WERI-Rb-1 (cell line): ENCODE measurements around the gene VPS35L.

Experiments used
- DNase-seq: peaks from one replicate; pipeline ENCODE4 v3.0.0-alpha.2; 2020
- H3K27ac ChIP-seq: fragments of 250-450 bp; sonication (Bioruptor Pico); 2 replicates; pipeline ENCODE4 v1.5.1; 2020; ENCODE audit warnings: mild to moderate bottlenecking, moderate library complexity
- H3K27me3 ChIP-seq: fragments of 250-450 bp; sonication (Bioruptor Pico); 2 replicates; pipeline ENCODE4 v1.5.1; 2021; ENCODE audit warnings: mild to moderate bottlenecking, low read depth, moderate library complexity; ENCODE audit not compliant: insufficient read depth, severe bottlenecking
- H3K36me3 ChIP-seq: fragments of 250-450 bp; sonication (Bioruptor Pico); 2 replicates; pipeline ENCODE4 v1.5.1; 2020; ENCODE audit warnings: mild to moderate bottlenecking, moderate library complexity
- H3K4me3 ChIP-seq: 2 replicates; pipeline ENCODE4 v1.5.1; 2011; ENCODE audit warnings: low read depth, mild to moderate bottlenecking, control low read depth, low read length
- H3K9me3 ChIP-seq: fragments of 250-450 bp; sonication (Bioruptor Pico); 2 replicates; pipeline ENCODE4 v1.5.1; 2021; ENCODE audit warnings: mild to moderate bottlenecking, moderate library complexity; ENCODE audit not compliant: severe bottlenecking
- TF ChIP-seq, protein P1 (sequence below): IDR thresholded peaks from 2 replicates; pipeline ENCODE4 v1.5.1; 2011; ENCODE audit warnings: low read depth, mild to moderate bottlenecking, control low read depth, inconsistent platforms, low read length

The VPS35L gene

GRCh38 chr16:19583665-19584300 lies 28.3 kb downstream of the VPS35L start:
- no peak overlapping the region for H3K27ac ChIP-seq
- H3K36me3 ChIP-seq: peaks cover 37% of the 10 kb centered on the region
- peak; percentile 32 for DNase-seq
- TF ChIP-seq, protein P1, sequence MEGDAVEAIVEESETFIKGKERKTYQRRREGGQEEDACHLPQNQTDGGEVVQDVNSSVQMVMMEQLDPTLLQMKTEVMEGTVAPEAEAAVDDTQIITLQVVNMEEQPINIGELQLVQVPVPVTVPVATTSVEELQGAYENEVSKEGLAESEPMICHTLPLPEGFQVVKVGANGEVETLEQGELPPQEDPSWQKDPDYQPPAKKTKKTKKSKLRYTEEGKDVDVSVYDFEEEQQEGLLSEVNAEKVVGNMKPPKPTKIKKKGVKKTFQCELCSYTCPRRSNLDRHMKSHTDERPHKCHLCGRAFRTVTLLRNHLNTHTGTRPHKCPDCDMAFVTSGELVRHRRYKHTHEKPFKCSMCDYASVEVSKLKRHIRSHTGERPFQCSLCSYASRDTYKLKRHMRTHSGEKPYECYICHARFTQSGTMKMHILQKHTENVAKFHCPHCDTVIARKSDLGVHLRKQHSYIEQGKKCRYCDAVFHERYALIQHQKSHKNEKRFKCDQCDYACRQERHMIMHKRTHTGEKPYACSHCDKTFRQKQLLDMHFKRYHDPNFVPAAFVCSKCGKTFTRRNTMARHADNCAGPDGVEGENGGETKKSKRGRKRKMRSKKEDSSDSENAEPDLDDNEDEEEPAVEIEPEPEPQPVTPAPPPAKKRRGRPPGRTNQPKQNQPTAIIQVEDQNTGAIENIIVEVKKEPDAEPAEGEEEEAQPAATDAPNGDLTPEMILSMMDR: peak; percentile 80
- peaks cover 6% of the 10 kb centered on the region for H3K9me3 ChIP-seq
- H3K4me3 ChIP-seq: no peak overlapping the region
- H3K27me3 ChIP-seq: no peaks in the 10 kb centered on the region

- H3K27ac ChIP-seq: no peak overlapping the region
- TF ChIP-seq, protein P1: no peak
- H3K27me3 ChIP-seq: no peaks in the 10 kb centered on the region
- no peak for DNase-seq
- H3K9me3 ChIP-seq: no peaks in the 10 kb centered on the region
- H3K4me3 ChIP-seq: no peak overlapping the region
- peaks cover 8% of the 10 kb centered on the region for H3K36me3 ChIP-seq
Measured at GRCh38 chr16:19588661-19589060, 33.2 kb downstream of the VPS35L start.

GRCh38 chr16:19589106-19589505 lies 33.6 kb downstream of the VPS35L start:
- TF ChIP-seq, protein P1: no peak
- no peak for DNase-seq
- Histone ChIP-seq H3K9me3 (no peaks in the 10 kb centered on the region), H3K27ac (no peak overlapping the region), H3K36me3 (peaks cover 11% of the 10 kb centered on the region), H3K27me3 (no peaks in the 10 kb centered on the region), H3K4me3 (no peak overlapping the region)

DNA sequence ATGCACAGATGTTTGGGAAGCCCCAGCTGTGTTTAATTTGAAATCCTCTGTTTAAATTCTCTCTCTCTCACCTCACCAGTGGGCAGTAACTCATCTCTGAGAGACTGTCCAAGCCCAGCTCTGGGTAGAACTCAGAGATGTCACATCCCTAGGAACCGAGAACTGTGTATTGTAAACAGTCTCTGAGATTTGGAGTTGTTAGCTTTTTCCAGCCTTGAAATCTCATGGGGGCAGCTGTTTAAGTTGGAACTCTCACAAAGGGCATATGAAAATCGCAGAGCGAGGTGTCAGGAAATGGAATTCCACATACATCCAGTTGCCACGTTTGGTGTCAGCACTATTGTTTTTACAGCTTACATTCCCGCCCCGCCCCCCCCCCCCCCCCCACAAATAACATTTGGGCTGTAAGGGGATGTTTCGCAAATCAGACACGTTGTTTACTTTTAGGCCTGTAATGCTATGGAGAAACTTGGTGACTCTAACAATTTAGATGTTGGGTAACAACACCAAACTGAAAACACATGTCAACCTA lies 34.3 kb downstream of the VPS35L start:
- Histone ChIP-seq H3K4me3 (no peak overlapping the region), H3K9me3 (no peaks in the 10 kb centered on the region), H3K27ac (no peak overlapping the region), H3K27me3 (no peaks in the 10 kb centered on the region), H3K36me3 (peaks cover 13% of the 10 kb centered on the region)
- TF ChIP-seq, protein P1: no peak
- DNase-seq: no peak

DNA sequence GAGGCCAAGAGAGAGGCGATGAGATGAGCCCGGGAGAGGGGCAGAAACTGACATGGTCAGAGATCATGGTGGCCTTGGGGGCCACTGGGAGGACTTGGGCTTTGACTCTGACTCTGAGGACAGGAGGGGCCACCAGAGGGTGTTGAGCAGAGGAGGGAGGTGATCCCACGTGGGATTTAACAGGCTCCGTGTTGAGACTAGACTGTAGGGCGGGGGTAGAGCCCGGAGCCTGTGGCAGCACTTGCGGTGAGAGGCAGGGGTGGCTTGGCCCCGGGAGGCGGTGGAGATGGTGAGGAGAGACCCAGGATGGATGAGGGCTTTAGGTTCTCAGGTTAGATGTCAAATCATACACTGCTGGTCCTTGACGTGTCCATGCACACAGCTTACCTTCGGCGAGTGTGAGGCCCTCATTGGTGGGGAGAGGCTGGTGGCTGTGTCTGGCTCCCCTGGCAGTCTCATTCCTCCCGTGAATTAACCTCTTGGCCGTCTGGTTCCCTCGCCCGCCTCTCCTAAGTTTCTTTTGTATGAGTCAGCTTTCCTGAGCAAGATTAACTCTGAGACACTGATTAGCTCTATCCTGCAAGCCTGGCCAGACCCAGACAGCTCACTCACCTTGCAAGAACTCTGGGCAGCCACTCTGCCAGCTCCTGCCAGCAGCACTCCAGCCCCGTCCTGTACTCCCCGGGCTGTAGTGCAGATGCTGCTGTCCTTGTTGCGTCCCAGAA lies 39.7 kb downstream of the VPS35L start:
- Histone ChIP-seq H3K9me3 (no peaks in the 10 kb centered on the region), H3K27me3 (no peaks in the 10 kb centered on the region), H3K27ac (peak overlapping the region; percentile 78), H3K4me3 (peak overlapping the region; percentile 9; the same call in 1 of the 2 replicates), H3K36me3 (peaks cover 13% of the 10 kb centered on the region)
- TF ChIP-seq, protein P1: no peak
- peak; percentile 84 for DNase-seq
